ENCODE data around the gene ABLIM1. TPM values are rescaled to one million over a fixed set of nuclear protein-coding genes. Genes with fewer than 3 reads are reported as not detected.

The ABLIM1 gene
- total RNA-seq, 1 experiment from 2014 or later = 274 TPM

DNA sequence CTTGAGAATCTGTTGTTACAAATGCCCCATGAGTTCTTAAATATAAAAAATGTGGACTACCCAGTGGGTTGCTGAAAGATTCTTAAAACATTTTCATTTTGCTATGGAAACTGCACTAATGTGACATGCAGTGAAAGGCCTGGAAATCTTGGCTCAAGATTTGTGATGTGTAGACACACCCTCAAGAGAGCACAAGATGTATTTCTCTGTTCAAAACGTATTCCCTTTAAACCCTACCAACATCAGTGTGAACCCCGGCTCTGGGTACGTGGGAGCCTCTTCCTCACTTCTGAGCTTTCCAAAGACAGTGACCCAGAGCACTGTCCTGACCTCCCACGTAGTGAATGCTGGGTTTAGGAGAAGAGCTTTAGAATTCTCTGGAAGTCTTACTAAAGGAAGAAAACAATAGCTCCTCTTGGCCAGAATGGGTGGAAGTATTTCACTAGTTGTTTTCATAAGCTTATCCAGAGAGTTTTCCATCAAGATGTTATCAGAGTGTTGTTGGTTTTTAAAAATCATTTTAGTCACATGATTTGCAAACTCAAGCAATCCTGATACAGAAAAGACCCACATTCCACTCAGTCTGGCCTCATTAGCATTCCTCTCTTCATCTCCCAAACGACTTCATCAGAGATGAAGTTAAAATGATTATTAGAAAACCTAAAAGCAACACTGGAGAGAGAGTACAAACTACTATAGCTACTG lies 172.2 kb downstream of the ABLIM1 start:
- BruUV-seq (replicated peaks) = TSS peak; percentile 9
- in situ Hi-C loops (cut with HindIII; ENCODE audit: low pct_unique_long_range_greater_than_20kb, low sequenced_read_pairs) = no loop called here
- ChIA-PET POLR2A (no interaction called here), CTCF (interaction anchor here (1.0 kb wide), 1 partner anchor 14 kb away, joined by 3 read pairs; no protein-coding TSS in a partner anchor)
- Histone ChIP-seq H3K9me3 (ENCODE audit: control insufficient read depth, insufficient read depth, low read depth, low read length) (no peaks in the 10 kb centered on the region), H3K27me3 (ENCODE audit: control insufficient read depth, insufficient read depth, low read length) (no peaks in the 10 kb centered on the region), H3K36me3 (ENCODE audit: control insufficient read depth, insufficient read depth, low read length) (peaks cover 14% of the 10 kb centered on the region), H3K27ac (ENCODE audit: low read length) (no peak overlapping the region), H3K4me1 (ENCODE audit: control insufficient read depth, insufficient read depth, low read length) (peaks cover 17% of the 10 kb centered on the region), H3K4me3 (ENCODE audit: low read depth in 2 of 2, low read length in 2 of 2) (no peak overlapping the region)
- TF ChIP-seq, protein P1, sequence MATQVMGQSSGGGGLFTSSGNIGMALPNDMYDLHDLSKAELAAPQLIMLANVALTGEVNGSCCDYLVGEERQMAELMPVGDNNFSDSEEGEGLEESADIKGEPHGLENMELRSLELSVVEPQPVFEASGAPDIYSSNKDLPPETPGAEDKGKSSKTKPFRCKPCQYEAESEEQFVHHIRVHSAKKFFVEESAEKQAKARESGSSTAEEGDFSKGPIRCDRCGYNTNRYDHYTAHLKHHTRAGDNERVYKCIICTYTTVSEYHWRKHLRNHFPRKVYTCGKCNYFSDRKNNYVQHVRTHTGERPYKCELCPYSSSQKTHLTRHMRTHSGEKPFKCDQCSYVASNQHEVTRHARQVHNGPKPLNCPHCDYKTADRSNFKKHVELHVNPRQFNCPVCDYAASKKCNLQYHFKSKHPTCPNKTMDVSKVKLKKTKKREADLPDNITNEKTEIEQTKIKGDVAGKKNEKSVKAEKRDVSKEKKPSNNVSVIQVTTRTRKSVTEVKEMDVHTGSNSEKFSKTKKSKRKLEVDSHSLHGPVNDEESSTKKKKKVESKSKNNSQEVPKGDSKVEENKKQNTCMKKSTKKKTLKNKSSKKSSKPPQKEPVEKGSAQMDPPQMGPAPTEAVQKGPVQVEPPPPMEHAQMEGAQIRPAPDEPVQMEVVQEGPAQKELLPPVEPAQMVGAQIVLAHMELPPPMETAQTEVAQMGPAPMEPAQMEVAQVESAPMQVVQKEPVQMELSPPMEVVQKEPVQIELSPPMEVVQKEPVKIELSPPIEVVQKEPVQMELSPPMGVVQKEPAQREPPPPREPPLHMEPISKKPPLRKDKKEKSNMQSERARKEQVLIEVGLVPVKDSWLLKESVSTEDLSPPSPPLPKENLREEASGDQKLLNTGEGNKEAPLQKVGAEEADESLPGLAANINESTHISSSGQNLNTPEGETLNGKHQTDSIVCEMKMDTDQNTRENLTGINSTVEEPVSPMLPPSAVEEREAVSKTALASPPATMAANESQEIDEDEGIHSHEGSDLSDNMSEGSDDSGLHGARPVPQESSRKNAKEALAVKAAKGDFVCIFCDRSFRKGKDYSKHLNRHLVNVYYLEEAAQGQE (IDR thresholded peaks at IDR 0.05; ENCODE audit: insufficient read depth in 1 of 2, low read depth in 2 of 2, low read length in 1 of 2) = no peak
- TF ChIP-seq SIN3A (IDR thresholded peaks at IDR 0.05; ENCODE audit: borderline replicate concordance, insufficient read depth, low read depth, low read length) (no peak), POLR2AphosphoS5 (IDR thresholded peaks at IDR 0.05; ENCODE audit: low read depth, low read length) (no peak), TCF7L2 (IDR thresholded peaks at IDR 0.05; ENCODE audit: low read depth, low read length) (no peak)
- TF ChIP-seq, protein P2, sequence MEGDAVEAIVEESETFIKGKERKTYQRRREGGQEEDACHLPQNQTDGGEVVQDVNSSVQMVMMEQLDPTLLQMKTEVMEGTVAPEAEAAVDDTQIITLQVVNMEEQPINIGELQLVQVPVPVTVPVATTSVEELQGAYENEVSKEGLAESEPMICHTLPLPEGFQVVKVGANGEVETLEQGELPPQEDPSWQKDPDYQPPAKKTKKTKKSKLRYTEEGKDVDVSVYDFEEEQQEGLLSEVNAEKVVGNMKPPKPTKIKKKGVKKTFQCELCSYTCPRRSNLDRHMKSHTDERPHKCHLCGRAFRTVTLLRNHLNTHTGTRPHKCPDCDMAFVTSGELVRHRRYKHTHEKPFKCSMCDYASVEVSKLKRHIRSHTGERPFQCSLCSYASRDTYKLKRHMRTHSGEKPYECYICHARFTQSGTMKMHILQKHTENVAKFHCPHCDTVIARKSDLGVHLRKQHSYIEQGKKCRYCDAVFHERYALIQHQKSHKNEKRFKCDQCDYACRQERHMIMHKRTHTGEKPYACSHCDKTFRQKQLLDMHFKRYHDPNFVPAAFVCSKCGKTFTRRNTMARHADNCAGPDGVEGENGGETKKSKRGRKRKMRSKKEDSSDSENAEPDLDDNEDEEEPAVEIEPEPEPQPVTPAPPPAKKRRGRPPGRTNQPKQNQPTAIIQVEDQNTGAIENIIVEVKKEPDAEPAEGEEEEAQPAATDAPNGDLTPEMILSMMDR (IDR thresholded peaks at IDR 0.05) = no peak
- no peak for ATAC-seq
- no peak for DNase-seq (ENCODE audit: low read depth, low spot score)
- intact Hi-C loops (cut with micrococcal nuclease; ENCODE audit: unreplicated experiment) = no loop called here

DNA sequence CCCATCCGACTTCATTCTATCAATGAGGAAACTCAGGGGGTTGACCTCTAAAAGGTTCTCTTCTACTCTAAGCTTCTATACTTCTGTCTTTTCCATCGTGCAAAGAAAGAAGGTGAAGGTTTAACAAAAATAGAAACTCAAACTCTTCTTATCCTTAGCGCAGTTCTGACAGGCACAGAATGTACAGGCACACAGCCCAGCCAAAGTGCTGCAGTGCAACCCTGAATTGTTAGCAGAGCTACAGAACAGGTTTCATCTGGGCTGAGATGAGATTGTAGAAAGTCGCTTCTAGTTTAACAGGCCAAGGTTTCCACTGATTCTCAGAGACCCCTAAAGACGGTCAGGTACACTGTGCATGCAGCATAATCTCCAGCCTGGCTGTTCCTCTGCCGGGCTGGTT lies 174.5 kb downstream of the ABLIM1 start:
- no TSS peak for BruUV-seq (replicated peaks)
- POLR2A ChIA-PET = no interaction called here
- CTCF ChIA-PET = no interaction called here

More for the DNA sequence above, 174.5 kb downstream of the ABLIM1 start:
- 0 out of 2 replicates have a peak, but pooled peaks have one; percentile 44 for ATAC-seq
- H3K4me1 ChIP-seq (ENCODE audit: control insufficient read depth, insufficient read depth, low read length) = 0 out of 2 replicates have a peak, but pooled peaks cover 4% of the 10 kb centered on the region
- no peaks in the 10 kb centered on the region for H3K27me3 ChIP-seq (ENCODE audit: control insufficient read depth, insufficient read depth, low read length)
- TF ChIP-seq SIN3A (IDR thresholded peaks at IDR 0.05; ENCODE audit: borderline replicate concordance, insufficient read depth, low read depth, low read length) (no peak), TCF7L2 (IDR thresholded peaks at IDR 0.05; ENCODE audit: low read depth, low read length) (no peak), POLR2AphosphoS5 (IDR thresholded peaks at IDR 0.05; ENCODE audit: low read depth, low read length) (no peak)
- TF ChIP-seq, protein P2 (IDR thresholded peaks at IDR 0.05) = no peak
- TF ChIP-seq, protein P1 (IDR thresholded peaks at IDR 0.05; ENCODE audit: insufficient read depth in 1 of 2, low read depth in 2 of 2, low read length in 1 of 2) = no peak
- H3K9me3 ChIP-seq (ENCODE audit: control insufficient read depth, insufficient read depth, low read depth, low read length) = no peaks in the 10 kb centered on the region
- intact Hi-C loops (cut with micrococcal nuclease; ENCODE audit: unreplicated experiment) (no loop called here), in situ Hi-C loops (cut with HindIII; ENCODE audit: low pct_unique_long_range_greater_than_20kb, low sequenced_read_pairs) (no loop called here)
- H3K4me3 ChIP-seq (ENCODE audit: low read depth in 2 of 2, low read length in 2 of 2) = no peak overlapping the region
- H3K27ac ChIP-seq (ENCODE audit: low read length) = no peak overlapping the region
- no peak for DNase-seq (ENCODE audit: low read depth, low spot score)
- peaks cover 12% of the 10 kb centered on the region for H3K36me3 ChIP-seq (ENCODE audit: control insufficient read depth, insufficient read depth, low read length)

Data from Panc1 (cell line).